Measurements from ENCODE around the gene NCOA3. TPM values are rescaled to one million over a fixed set of nuclear protein-coding genes. Genes with fewer than 3 reads are reported as not detected.
"Not testable (repeated sequence)": the region's sequence is repeated elsewhere in the genome, so short reads cannot be mapped to it uniquely, and the experiment has no call there.

Gene NCOA3
- total and polyA plus RNA-seq, 12 donors = 2.6 to 35.6 (median 22.2) TPM

GRCh38 chr20:47506850-47507249 is 5.2 kb downstream of the NCOA3 start:
- 46 to 90% (median 64%) methylated on average over 1 to 2 of the region's 2 CpGs for WGBS, 4 donors
- Histone ChIP-seq H3K27me3 (no peaks in the 10 kb centered on the region), H3K4me1 (replicated peaks in 1 of 2) (peaks cover 9 to 37% of the 10 kb centered on the region in 2 donors), H3K36me3 (replicated peaks in 1 of 2) (no peaks in the 10 kb centered on the region), H3K9me3 (replicated peaks in 1 of 3) (no peaks in the 10 kb centered on the region), H3K27ac (no peak overlapping the region), H3K4me3 (no peak overlapping the region)
- intact Hi-C loops (cut with DNase I) = loop anchor here in 1 of 2 donors (10.0 kb wide), 1 partner anchor 58 kb away; no protein-coding TSS in a partner anchor
- TF ChIP-seq CTCF (IDR thresholded peaks at IDR 0.05) (no peak), POLR2A (IDR thresholded peaks at IDR 0.05) (no peak)
- DNase-seq = no peak

- H3K4me1 ChIP-seq (replicated peaks in 1 of 2) = peaks cover 9 to 37% of the 10 kb centered on the region in 2 donors
- DNase-seq; H3K4me3 ChIP-seq; H3K36me3 ChIP-seq (replicated peaks in 1 of 2); H3K27ac ChIP-seq; H3K9me3 ChIP-seq (replicated peaks in 1 of 3); H3K27me3 ChIP-seq: not testable (repeated sequence)
- 94 to 98% (median 96%) methylated on average over 9 of the region's 9 CpGs for WGBS, 4 donors
- intact Hi-C loops (cut with DNase I) = loop anchor here in 1 of 2 donors (10.0 kb wide), 1 partner anchor 57 kb away; no protein-coding TSS in a partner anchor
Measured at GRCh38 chr20:47507275-47507981, 5.7 kb downstream of the NCOA3 start.

DNA sequence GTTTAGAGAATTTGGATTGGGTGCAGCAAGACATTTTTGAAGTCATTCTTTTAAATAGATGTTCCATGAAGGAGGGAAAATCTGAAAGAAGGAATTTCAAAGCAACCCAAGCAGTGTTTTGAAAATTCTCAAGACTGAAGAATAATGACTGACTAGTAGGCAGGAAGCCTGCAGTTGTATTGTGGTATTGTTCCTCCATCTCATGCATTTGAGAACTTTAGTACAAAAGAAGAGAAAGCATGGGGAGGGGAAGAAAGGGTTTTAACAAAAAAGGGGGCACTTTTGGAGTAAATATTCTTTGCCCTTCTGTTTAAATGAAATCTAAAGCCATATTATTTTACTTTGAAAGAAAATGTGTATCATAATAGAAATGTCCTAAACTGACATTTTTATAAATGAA is 6.6 kb downstream of the NCOA3 start:
- no peak overlapping the region for H3K27ac ChIP-seq
- H3K4me3 ChIP-seq = no peak overlapping the region
- H3K9me3 ChIP-seq (replicated peaks in 1 of 3) = no peaks in the 10 kb centered on the region
- H3K27me3 ChIP-seq = no peaks in the 10 kb centered on the region
- no peak for TF ChIP-seq POLR2A (IDR thresholded peaks at IDR 0.05)
- TF ChIP-seq CTCF (IDR thresholded peaks at IDR 0.05) = no peak
- H3K4me1 ChIP-seq (replicated peaks in 1 of 2) = peaks cover 6 to 32% of the 10 kb centered on the region in 2 donors
- DNase-seq = no peak
- H3K36me3 ChIP-seq (replicated peaks in 1 of 2) = no peaks in the 10 kb centered on the region
- intact Hi-C loops (cut with DNase I) = loop anchor here in 1 of 2 donors (10.0 kb wide), 1 partner anchor 57 kb away; no protein-coding TSS in a partner anchor

DNA sequence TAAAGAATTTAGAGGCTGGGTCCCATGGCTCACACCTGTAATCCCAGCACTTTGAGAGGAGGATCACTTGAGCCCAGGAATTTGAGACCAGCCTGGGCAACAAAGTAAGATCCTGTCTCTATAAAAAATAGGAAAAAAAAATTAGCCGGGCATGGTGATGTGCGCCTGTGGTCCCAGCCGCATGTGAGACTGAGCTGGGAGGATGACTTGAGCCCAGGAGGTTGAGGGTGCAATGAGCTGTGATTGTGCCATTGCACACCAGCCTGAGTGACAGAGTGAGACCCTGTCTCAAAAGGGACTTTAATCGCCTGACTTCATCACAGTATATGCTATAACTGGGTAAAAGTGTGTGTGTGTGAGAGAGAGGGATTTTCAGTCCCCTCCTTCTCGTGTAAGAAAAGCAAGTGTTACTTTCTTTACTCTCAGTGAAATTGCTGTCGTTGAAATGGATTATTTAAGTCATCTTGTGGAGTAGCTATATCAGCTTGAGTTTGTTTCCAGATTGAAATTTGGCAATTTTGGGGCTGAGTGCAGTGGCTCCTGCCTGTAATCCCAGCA is 7.5 kb downstream of the NCOA3 start:
- intact Hi-C loops (cut with DNase I) = loop anchor here in 1 of 2 donors (10.0 kb wide), 1 partner anchor 56 kb away; no protein-coding TSS in a partner anchor
- 90 to 95% (median 92%) methylated on average over 6 of the region's 6 CpGs for WGBS, 4 donors
- Histone ChIP-seq H3K9me3 (replicated peaks in 1 of 3) (no peaks in the 10 kb centered on the region), H3K27ac (no peak overlapping the region), H3K4me1 (replicated peaks in 1 of 2) (peaks cover 0 to 23% of the 10 kb centered on the region in 2 donors), H3K36me3 (replicated peaks in 1 of 2) (no peaks in the 10 kb centered on the region), H3K27me3 (no peaks in the 10 kb centered on the region), H3K4me3 (no peak overlapping the region)
- no peak for TF ChIP-seq CTCF (IDR thresholded peaks at IDR 0.05)
- no peak for TF ChIP-seq POLR2A (IDR thresholded peaks at IDR 0.05)
- no peak for DNase-seq

Measured in adrenal gland (tissue), 12 donors.